Mesangial cell (primary cell): ENCODE results near the gene KIF7. TPM values are rescaled to one million over a fixed set of nuclear protein-coding genes. Genes with fewer than 3 reads are reported as not detected.

ENCODE experiments used
- total RNA-seq: library from RNA; depleted of rRNA; stranded (reverse); fragments of >200 nt; gene quantifications from 2 replicates; pipeline ENCODE4 v1.2.3, GENCODE V29; 2015

Gene KIF7
- total RNA-seq = 6.8 and 10.0 TPM in 2 replicates

GRCh38 chr15:89654847-89655805 lies at the start of gene KIF7:
TSS of gene KIF7 (minus strand) at chr15:89655467. CDS start at chr15:89652930, 2,537 bp downstream.

GRCh38 chr15:89690276-89691218 lies 35.3 kb upstream of the KIF7 start, which contains the start of the genes PEX11A and WDR93:
TSS of gene PEX11A (minus strand) at chr15:89690754. CDS start at chr15:89690632, 122 bp downstream.
TSS of gene WDR93 (plus strand) at chr15:89690811. CDS start at chr15:89701747, 10,936 bp downstream.

GRCh38 chr15:89679212-89679611 lies 23.9 kb upstream of the KIF7 start, which contains the start of gene PLIN1:
TSS of gene PLIN1 (minus strand) at chr15:89679367. CDS start at chr15:89677489, 1,878 bp downstream.

Other genes with a start within 250 kb of the KIF7 start
- gene RHCG, start 158.9 kb downstream of the KIF7 start, total RNA-seq = not detected in 2 replicates
- 0.89 and 10.9 TPM in 2 replicates for gene TICRR, start 80.0 kb downstream of the KIF7 start, total RNA-seq
- 0.13 TPM in 1 of 2 replicates, not detected in the other for gene PLIN1, start 23.9 kb upstream of the KIF7 start, total RNA-seq
- 4.7 and 8.2 TPM in 2 replicates for gene PEX11A, start 35.3 kb upstream of the KIF7 start, total RNA-seq
- 0.16 and 0.25 TPM in 2 replicates for gene WDR93, start 35.3 kb upstream of the KIF7 start, total RNA-seq
- gene MESP1, start 95.8 kb upstream of the KIF7 start, total RNA-seq = 1.8 and 4.3 TPM in 2 replicates
- 0.98 and 1.5 TPM in 2 replicates for gene MESP2, start 120.9 kb upstream of the KIF7 start, total RNA-seq
- gene ANPEP, start 159.4 kb upstream of the KIF7 start, total RNA-seq = 33.7 and 48.7 TPM in 2 replicates
- 24.1 and 27.6 TPM in 2 replicates for gene AP3S2, start 238.5 kb upstream of the KIF7 start, total RNA-seq